HG03565 (cell line): ENCODE measurements around the gene HIRIP3.
A peak's percentile ranks its signal among the peaks of the same experiment; 100 is the strongest.
"Not testable (repeated sequence)": the region's sequence is repeated elsewhere in the genome, so short reads cannot be mapped to it uniquely, and the experiment has no call there.

Experiments
- ATAC-seq: cut with Tn5 transposase; IDR thresholded peaks from one replicate; pipeline ENCODE4 v1.9.1; 2021; ENCODE audit warnings: mild to moderate bottlenecking, moderate library complexity; ENCODE audit not compliant: unreplicated experiment

HIRIP3 gene

GRCh38 chr16:29995324-29995910, at the start of gene HIRIP3:
HIRIP3 (minus strand) TSS chr16:29995617; CDS start chr16:29995605, 12 bp downstream.
- ATAC-seq, result peak; percentile 31

GRCh38 chr16:30041841-30042240, 46.4 kb upstream of the HIRIP3 start:
- ATAC-seq, result no peak

GRCh38 chr16:30040690-30041089, 45.3 kb upstream of the HIRIP3 start:
- not testable (repeated sequence) for ATAC-seq

- ATAC-seq, result no peak
These were observed 44.8 kb upstream of the HIRIP3 start for GRCh38 chr16:30040221-30040620.

- ATAC-seq, result no peak
These were observed 37.9 kb upstream of the HIRIP3 start for GRCh38 chr16:30033270-30033669.

GRCh38 chr16:30032083-30032819, 36.8 kb upstream of the HIRIP3 start:
- ATAC-seq, result no peak

- no peak for ATAC-seq
These were observed 36.1 kb upstream of the HIRIP3 start for GRCh38 chr16:30031477-30031918.

- ATAC-seq, result no peak
These were observed 35.5 kb upstream of the HIRIP3 start, which contains the start of gene TLCD3B for GRCh38 chr16:30030841-30031413. TLCD3B (minus strand) TSS chr16:30031271; CDS start chr16:30030527, 744 bp downstream.

GRCh38 chr16:30030011-30030685, 34.7 kb upstream of the HIRIP3 start:
- ATAC-seq, result no peak

- ATAC-seq, result no peak
These were observed 33.1 kb upstream of the HIRIP3 start for GRCh38 chr16:30028438-30029076.

- no peak for ATAC-seq
These were observed 32.4 kb upstream of the HIRIP3 start for GRCh38 chr16:30027588-30028437.

GRCh38 chr16:30026449-30026848, 31.0 kb upstream of the HIRIP3 start:
- no peak for ATAC-seq

GRCh38 chr16:30025574-30025973, 30.2 kb upstream of the HIRIP3 start:
- ATAC-seq, result no peak

- ATAC-seq, result no peak
These were observed 29.7 kb upstream of the HIRIP3 start for GRCh38 chr16:30025156-30025555.

GRCh38 chr16:30024451-30024850, 29.0 kb upstream of the HIRIP3 start:
- no peak for ATAC-seq

GRCh38 chr16:30023586-30023985, 28.2 kb upstream of the HIRIP3 start:
- no peak for ATAC-seq

- ATAC-seq, result no peak
These were observed 27.5 kb upstream of the HIRIP3 start, which contains the start of gene C16orf92 for GRCh38 chr16:30022887-30023286. C16orf92 (plus strand) TSS chr16:30023198; CDS start chr16:30023341, 143 bp downstream.

GRCh38 chr16:30018731-30019158, 23.3 kb upstream of the HIRIP3 start:
- no peak for ATAC-seq

GRCh38 chr16:30017937-30018336, 22.5 kb upstream of the HIRIP3 start:
- not testable (repeated sequence) for ATAC-seq

- ATAC-seq, result no peak
These were observed 21.9 kb upstream of the HIRIP3 start for GRCh38 chr16:30017277-30017656.
